ENCODE measurements around the gene NT5E. TPM values are rescaled to one million over a fixed set of nuclear protein-coding genes. Genes with fewer than 3 reads are reported as not detected.

NT5E gene
- total and polyA plus RNA-seq, 2 donors (not counting 3 experiments of a cell fraction or from before 2014, with no cell fraction given): 59.3 to 115 TPM

DNA sequence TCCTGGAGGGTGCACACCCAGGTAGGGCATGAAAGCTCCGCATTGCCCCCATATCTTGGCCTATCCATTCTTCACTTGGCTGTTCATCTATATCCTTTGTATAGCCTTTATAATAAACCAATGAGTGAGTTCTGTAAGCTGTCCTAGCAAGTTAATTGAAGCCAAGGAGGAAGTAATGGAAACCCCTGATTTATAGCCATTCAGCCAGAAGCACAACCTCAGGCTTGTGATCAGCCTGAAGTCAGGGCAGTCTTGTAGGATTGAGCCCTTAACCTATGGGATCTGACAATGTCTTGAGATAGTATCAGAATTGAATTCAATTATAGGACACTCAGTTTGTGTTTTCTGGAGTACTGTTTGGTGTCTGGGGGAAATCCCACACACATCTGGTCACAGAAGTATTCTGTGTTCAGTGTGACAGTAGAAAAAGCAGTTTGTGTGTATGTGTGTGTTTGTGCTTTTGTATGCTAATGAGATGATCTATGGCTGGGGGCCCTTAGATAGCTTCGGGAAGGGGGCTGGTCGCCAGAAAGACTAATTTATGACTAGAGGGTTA lies 5.7 kb downstream of the NT5E start:
- ChIA-PET CTCF (interaction anchor here (1.6 to 22.7 kb wide), 2 partner anchors 24 to 101 kb away, joined by 4 to 541 read pairs; no protein-coding TSS in a partner anchor), POLR2A (interaction anchor here (0.9 kb wide), 1 partner anchor 9 kb away, joined by 3 read pairs; no protein-coding TSS in a partner anchor)
- H3K79me2 ChIP-seq (ENCODE audit: control insufficient read depth, insufficient read depth, low read length): peaks cover 65% of the 10 kb centered on the region
- no peak overlapping the region for H2AFZ ChIP-seq (ENCODE audit: low read depth, low read length)
- no peak overlapping the region for H3K4me3 ChIP-seq (replicated peaks in 1 of 3; ENCODE audit: insufficient read depth in 1 of 3, low read depth in 1 of 3, low read length in 3 of 3)
- no peak overlapping the region for H3K27ac ChIP-seq (ENCODE audit: insufficient read depth, low read depth, low read length)
- no peak overlapping the region for H3K4me2 ChIP-seq (ENCODE audit: insufficient read depth, low read length)
- dilution Hi-C loops (cut with MboI; ENCODE audit: extremely low pct_ligation_motif_present, low sequenced_read_pairs) (loop anchor here (25.0 kb wide), 1 partner anchor 93 kb away; no protein-coding TSS in a partner anchor), intact Hi-C loops (cut with micrococcal nuclease) (no loop called here)
- no peaks in the 10 kb centered on the region for H3K9me1 ChIP-seq (replicated peaks; ENCODE audit: control insufficient read depth, extremely low read depth, insufficient read depth, low read length)
- DNase-seq (ENCODE audit: low read depth, low spot score) (no peak), FAIRE-seq (no peak)
- H4K20me1 ChIP-seq (replicated peaks; ENCODE audit: control insufficient read depth, extremely low read depth, insufficient read depth, low read length): no peaks in the 10 kb centered on the region
- TF ChIP-seq, protein P1, sequence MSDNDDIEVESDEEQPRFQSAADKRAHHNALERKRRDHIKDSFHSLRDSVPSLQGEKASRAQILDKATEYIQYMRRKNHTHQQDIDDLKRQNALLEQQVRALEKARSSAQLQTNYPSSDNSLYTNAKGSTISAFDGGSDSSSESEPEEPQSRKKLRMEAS (IDR thresholded peaks at IDR 0.05; ENCODE audit: insufficient read depth, insufficient read length): no peak
- TF ChIP-seq GATA2 (IDR thresholded peaks at IDR 0.05; ENCODE audit: insufficient read depth, insufficient read length, low read depth, low read length): no peak
- no peak for TF ChIP-seq FOS (IDR thresholded peaks at IDR 0.05; ENCODE audit: borderline replicate concordance, insufficient read depth, low read length)
- no peak for TF ChIP-seq EZH2 (IDR thresholded peaks at IDR 0.05; ENCODE audit: borderline replicate concordance, low read depth, low read length, severe bottlenecking)
- no peak for TF ChIP-seq POLR2AphosphoS5 (IDR thresholded peaks at IDR 0.05; ENCODE audit: insufficient read depth, low read depth, low read length)
- no peak for TF ChIP-seq POLR2A (IDR thresholded peaks at IDR 0.05; ENCODE audit: low read depth, low read length)
- no peak for TF ChIP-seq JUN (IDR thresholded peaks at IDR 0.05; ENCODE audit: borderline replicate concordance, insufficient read depth, insufficient read length, low read depth)
- TF ChIP-seq, protein P2, sequence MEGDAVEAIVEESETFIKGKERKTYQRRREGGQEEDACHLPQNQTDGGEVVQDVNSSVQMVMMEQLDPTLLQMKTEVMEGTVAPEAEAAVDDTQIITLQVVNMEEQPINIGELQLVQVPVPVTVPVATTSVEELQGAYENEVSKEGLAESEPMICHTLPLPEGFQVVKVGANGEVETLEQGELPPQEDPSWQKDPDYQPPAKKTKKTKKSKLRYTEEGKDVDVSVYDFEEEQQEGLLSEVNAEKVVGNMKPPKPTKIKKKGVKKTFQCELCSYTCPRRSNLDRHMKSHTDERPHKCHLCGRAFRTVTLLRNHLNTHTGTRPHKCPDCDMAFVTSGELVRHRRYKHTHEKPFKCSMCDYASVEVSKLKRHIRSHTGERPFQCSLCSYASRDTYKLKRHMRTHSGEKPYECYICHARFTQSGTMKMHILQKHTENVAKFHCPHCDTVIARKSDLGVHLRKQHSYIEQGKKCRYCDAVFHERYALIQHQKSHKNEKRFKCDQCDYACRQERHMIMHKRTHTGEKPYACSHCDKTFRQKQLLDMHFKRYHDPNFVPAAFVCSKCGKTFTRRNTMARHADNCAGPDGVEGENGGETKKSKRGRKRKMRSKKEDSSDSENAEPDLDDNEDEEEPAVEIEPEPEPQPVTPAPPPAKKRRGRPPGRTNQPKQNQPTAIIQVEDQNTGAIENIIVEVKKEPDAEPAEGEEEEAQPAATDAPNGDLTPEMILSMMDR (IDR thresholded peaks at IDR 0.05; ENCODE audit: extremely low read depth in 1 of 2, insufficient read depth in 1 of 2, low read depth in 1 of 2, low read length in 2 of 2): no peak
- TF ChIP-seq MYC (IDR thresholded peaks at IDR 0.05; ENCODE audit: low read depth, low read length): no peak
- no peaks in the 10 kb centered on the region for H3K9me3 ChIP-seq (replicated peaks; ENCODE audit: control insufficient read depth, insufficient read depth, low read length)
- BruUV-seq (replicated peaks): no TSS peak
- H3K36me3 ChIP-seq (ENCODE audit: control insufficient read depth in 2 of 2, extremely low read depth in 1 of 2, insufficient read depth in 2 of 2, low read length in 2 of 2): no peaks in the 10 kb centered on the region
- H3K27me3 ChIP-seq (ENCODE audit: control insufficient read depth in 2 of 2, insufficient read depth in 2 of 2, low read length in 2 of 2): no peaks in the 10 kb centered on the region
- no peak overlapping the region for H3K9ac ChIP-seq (replicated peaks; ENCODE audit: extremely low read depth, insufficient read depth, low read length)
- peaks cover 53% of the 10 kb centered on the region for H3K4me1 ChIP-seq (ENCODE audit: control insufficient read depth, extremely low read depth, insufficient read depth, low read length)
